CD1c-positive myeloid dendritic cell (primary cell): ENCODE data around the gene SYT9.
"Not testable (repeated sequence)": the region's sequence is repeated elsewhere in the genome, so short reads cannot be mapped to it uniquely, and the experiment has no call there.

Source experiments
- DNase-seq: peaks from one replicate; pipeline ENCODE4 v3.0.0-alpha.2; 2016; ENCODE audit errors: extremely low spot score

Gene SYT9

DNA sequence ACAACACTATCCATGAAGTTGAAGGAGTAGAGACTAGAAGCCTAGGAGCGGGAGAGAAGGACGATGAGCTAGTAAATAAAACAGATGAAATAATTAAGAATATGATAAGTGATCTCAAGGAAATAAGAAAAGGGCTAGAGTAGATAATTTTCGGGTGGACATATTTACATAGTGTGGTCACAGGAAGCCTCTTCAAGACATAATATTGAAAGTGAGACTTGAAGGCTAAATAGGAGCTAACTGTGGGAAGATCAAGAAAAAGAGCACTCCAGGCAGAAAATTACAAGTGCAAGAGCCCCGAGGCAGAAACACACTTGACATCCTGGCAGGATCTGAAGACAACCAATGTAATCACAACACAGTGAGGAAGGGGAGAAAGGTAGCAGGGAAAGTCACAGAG lies 250.2 kb downstream of the SYT9 start:
- DNase-seq, result no peak

- no peak for DNase-seq
Observed at GRCh38 chr11:7506243-7506642, 254.5 kb downstream of the SYT9 start.

DNA sequence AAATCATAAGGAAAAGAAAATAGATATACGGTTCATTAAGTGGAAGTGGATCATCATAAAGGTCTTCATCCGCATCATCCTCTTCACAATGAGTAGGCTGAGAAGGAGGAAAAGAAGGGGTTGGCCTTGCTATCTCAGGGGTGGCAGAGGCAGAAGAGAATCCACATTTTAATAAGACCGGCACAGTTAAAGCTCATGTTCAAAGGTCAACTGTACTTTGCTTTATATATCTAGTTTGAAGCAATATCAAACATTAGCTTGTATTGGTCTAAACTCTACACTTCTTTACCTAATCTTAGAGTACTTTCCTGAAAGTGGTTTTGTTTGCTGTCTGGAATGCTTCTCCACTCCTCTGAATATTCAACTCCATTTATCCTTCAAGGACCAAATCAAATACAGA lies 256.4 kb downstream of the SYT9 start:
- DNase-seq, result no peak

DNA sequence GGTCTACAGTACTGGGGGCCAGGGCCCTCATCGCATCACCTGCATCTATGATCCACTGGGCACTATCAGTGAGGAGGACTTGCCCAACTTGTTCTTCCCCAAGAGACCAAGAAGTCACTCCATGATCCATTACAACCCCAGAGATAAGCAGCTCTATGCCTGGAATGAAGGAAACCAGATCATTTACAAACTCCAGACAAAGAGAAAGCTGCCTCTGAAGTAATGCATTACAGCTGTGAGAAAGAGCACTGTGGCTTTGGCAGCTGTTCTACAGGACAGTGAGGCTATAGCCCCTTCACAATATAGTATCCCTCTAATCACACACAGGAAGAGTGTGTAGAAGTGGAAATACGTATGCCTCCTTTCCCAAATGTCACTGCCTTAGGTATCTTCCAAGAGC lies 258.3 kb downstream of the SYT9 start:
- DNase-seq, result no peak

DNA sequence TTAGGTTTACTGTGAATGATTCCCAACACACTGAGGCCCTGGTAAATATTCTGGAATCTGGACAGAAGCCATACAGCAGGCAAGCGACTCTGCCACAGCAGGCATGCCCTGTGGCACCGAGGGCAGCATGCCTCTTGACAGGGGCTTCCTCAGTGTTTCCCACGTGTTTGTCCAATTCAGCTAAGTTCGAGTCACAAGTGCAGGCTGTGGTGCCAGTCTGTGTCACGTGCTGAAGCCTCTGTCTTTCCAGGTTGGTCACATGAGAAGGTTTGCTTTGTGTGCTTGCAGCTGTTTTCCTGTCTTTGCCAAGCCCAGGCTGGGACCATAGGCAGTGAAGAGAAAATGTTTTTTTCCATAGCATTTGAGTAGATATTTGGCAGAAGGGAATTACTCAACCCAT lies 259.7 kb downstream of the SYT9 start:
- peak; percentile 18 for DNase-seq

GRCh38 chr11:7512525-7513233 lies 261.0 kb downstream of the SYT9 start:
- DNase-seq, result peak; percentile 90

GRCh38 chr11:7513234-7514098 lies 261.8 kb downstream of the SYT9 start, which contains the start of gene PPFIBP2:
Gene PPFIBP2, plus strand, starts transcription at chr11:7513999. Its CDS starts 35,477 bp downstream, at chr11:7549476.
- DNase-seq, result peak; percentile 87

GRCh38 chr11:7514099-7514591 lies 262.4 kb downstream of the SYT9 start:
- DNase-seq, result peak; percentile 39

- DNase-seq, result no peak
Observed at GRCh38 chr11:7515447-7515886, 263.8 kb downstream of the SYT9 start.

DNA sequence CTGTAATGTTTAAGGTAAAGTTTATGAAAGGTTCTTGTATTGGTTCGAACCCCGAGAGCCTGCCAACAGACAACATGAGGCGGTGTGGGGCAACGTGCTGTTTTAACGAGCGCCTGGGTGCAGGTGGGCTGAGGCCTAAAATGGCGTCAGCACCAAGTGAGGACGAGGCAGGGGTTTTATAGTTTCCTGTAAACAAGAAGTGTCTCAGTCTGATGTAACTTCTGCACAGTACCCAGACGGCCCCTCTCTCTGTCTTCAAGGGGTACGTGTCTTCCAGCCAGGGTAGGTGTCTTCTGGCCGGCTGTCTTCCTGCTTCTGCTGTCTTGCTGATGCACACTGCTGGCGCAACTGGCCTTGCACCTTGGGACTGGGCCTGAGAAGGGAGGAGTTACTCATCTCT lies 264.8 kb downstream of the SYT9 start:
- no peak for DNase-seq

GRCh38 chr11:7517743-7518142 lies 266.0 kb downstream of the SYT9 start:
- DNase-seq, result not testable (repeated sequence)
